ENCODE data around the gene HRH3. TPM values are rescaled to one million over a fixed set of nuclear protein-coding genes. Genes with fewer than 3 reads are reported as not detected.

The HRH3 gene
- total RNA-seq, 1 donor from 2014 or later: not detected

DNA sequence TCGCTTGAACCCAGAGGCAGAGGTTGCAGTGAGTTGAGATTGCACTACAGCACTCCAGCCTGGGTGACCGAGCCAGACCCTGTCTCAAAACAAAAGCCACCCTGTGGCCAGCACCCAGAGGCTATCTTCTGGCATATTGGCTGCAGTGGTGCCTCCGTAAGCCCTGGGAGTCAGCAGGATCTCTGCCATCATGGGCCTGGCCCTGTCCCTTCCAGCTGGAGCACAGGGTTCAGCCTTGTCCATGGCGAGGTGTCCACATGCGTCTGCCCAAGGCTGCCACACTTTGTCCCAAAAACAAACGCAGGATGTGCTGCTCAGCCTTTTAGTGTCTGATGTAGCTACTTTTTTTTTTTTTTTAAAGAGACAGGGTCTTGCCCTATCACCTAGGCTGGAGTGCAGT lies 52.6 kb downstream of the HRH3 start:
- Mint-ChIP-seq H3K27ac (ENCODE audit: unreplicated experiment) (no peak overlapping the region), H3K36me3 (ENCODE audit: unreplicated experiment) (peaks cover 14% of the 10 kb centered on the region), H3K4me3 (ENCODE audit: unreplicated experiment) (no peak overlapping the region), H3K4me1 (ENCODE audit: unreplicated experiment) (no peaks in the 10 kb centered on the region), H3K9me3 (ENCODE audit: unreplicated experiment) (no peaks in the 10 kb centered on the region), H3K27me3 (ENCODE audit: unreplicated experiment) (no peaks in the 10 kb centered on the region)
- TF ChIP-seq, protein P1, sequence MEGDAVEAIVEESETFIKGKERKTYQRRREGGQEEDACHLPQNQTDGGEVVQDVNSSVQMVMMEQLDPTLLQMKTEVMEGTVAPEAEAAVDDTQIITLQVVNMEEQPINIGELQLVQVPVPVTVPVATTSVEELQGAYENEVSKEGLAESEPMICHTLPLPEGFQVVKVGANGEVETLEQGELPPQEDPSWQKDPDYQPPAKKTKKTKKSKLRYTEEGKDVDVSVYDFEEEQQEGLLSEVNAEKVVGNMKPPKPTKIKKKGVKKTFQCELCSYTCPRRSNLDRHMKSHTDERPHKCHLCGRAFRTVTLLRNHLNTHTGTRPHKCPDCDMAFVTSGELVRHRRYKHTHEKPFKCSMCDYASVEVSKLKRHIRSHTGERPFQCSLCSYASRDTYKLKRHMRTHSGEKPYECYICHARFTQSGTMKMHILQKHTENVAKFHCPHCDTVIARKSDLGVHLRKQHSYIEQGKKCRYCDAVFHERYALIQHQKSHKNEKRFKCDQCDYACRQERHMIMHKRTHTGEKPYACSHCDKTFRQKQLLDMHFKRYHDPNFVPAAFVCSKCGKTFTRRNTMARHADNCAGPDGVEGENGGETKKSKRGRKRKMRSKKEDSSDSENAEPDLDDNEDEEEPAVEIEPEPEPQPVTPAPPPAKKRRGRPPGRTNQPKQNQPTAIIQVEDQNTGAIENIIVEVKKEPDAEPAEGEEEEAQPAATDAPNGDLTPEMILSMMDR (IDR thresholded peaks at IDR 0.05): no peak
- DNase-seq (ENCODE audit: extremely low spot score, unreplicated experiment): no peak

DNA sequence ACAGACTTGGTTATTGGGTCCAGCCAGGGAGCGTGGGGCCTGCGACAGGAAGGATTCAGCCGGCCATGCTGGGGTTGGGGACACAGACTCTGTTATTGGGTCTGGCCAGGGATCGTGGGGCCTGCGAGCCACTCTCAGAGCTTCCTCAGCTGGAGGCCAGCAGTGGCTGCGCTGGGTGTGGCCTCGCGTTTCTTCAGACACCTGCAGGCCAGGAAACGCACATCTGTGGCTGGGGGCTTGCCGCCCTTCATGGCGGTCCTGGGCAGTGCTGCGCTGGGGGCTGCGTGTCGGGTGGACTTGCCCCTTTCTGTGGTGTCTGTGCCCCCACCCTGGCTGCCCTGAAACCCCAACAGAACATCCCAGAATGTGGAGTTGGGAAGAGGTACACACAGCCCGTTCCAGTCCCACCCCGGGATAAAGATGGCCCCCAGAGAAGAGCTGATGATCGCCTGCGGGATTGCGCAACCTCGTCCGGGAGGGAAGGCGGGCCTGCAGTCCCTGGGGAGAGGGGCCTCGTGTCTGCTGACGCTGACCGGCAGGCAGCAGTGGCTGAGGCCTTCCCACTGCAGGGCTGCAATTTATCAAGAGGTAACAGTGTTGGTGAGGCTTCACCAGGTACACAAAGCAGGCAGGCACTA lies 54.2 kb downstream of the HRH3 start:
- Mint-ChIP-seq H3K36me3 (ENCODE audit: unreplicated experiment) (peaks cover 12% of the 10 kb centered on the region), H3K9me3 (ENCODE audit: unreplicated experiment) (no peaks in the 10 kb centered on the region), H3K27me3 (ENCODE audit: unreplicated experiment) (no peaks in the 10 kb centered on the region), H3K27ac (ENCODE audit: unreplicated experiment) (no peak overlapping the region), H3K4me3 (ENCODE audit: unreplicated experiment) (no peak overlapping the region), H3K4me1 (ENCODE audit: unreplicated experiment) (no peaks in the 10 kb centered on the region)
- TF ChIP-seq, protein P1 (IDR thresholded peaks at IDR 0.05): no peak
- no peak for DNase-seq (ENCODE audit: extremely low spot score, unreplicated experiment)

Other genes starting within 250 kb of the HRH3 start
- gene TAF4, start 154.4 kb downstream of the HRH3 start, total RNA-seq: 17.3 and 22.8 TPM in 2 replicates
- 67.8 and 68.7 TPM in 2 replicates for gene LSM14B, start 97.8 kb downstream of the HRH3 start, total RNA-seq
- gene PSMA7, start 76.9 kb downstream of the HRH3 start, total RNA-seq: 209 and 217 TPM in 2 replicates
- gene SS18L1, start 76.5 kb downstream of the HRH3 start, total RNA-seq: 18.3 and 19.9 TPM in 2 replicates
- 29.3 and 30.7 TPM in 2 replicates for gene MTG2, start 37.2 kb downstream of the HRH3 start, total RNA-seq
- 46.3 and 50.9 TPM in 2 replicates for gene OSBPL2, start 18.2 kb upstream of the HRH3 start, total RNA-seq
- gene ADRM1, start 82.7 kb upstream of the HRH3 start, total RNA-seq: 82.6 and 83.9 TPM in 2 replicates
- gene LAMA5, start 147.0 kb upstream of the HRH3 start, total RNA-seq: 201 and 204 TPM in 2 replicates
- gene RPS21, start 166.8 kb upstream of the HRH3 start, total RNA-seq: 1,013 and 1,039 TPM in 2 replicates
- 7.8 and 8.8 TPM in 2 replicates for gene CABLES2, start 187.0 kb upstream of the HRH3 start, total RNA-seq
- gene RBBP8NL, start 207.3 kb upstream of the HRH3 start, total RNA-seq: not detected in 2 replicates